Esophagus muscularis mucosa (tissue), 4 donors: ENCODE measurements around the gene KIF2A. TPM values are rescaled to one million over a fixed set of nuclear protein-coding genes. Genes with fewer than 3 reads are reported as not detected.

Experiments
- DNase-seq: peaks from one replicate; pipeline ENCODE4 v3.0.0-alpha.2; 2017; ENCODE audit errors: extremely low spot score
- H3K27ac ChIP-seq, 4 donors: fragments of 200-600 bp; sonication (generic); replicated peaks in 1 of 4; 1 replicate in 3 of 4; 2 replicates in 1 of 4; pipeline ENCODE4 v1.5.1; 2016 to 2019; ENCODE audit warnings: mild to moderate bottlenecking in 1 of 4
- H3K27me3 ChIP-seq, 4 donors: fragments of 200-600 bp; sonication (generic); one replicate each; pipeline versions ENCODE4 v1.5.1 to v1.6.0; 2016 to 2019
- H3K36me3 ChIP-seq, 4 donors: fragments of 200-600 bp; sonication (generic); one replicate each; pipeline ENCODE4 v1.5.1; 2016 to 2019
- H3K4me1 ChIP-seq, 4 donors: fragments of 200-600 bp; sonication (generic); one replicate each; pipeline ENCODE4 v1.5.1; 2016 to 2019
- H3K4me3 ChIP-seq, 4 donors: fragments of 200-600 bp; sonication (generic); 1 replicate in 2 of 4; 2 replicates in 2 of 4; pipeline ENCODE4 v1.5.1; 2016 to 2019; ENCODE audit warnings: mild to moderate bottlenecking in 4 of 4, moderate library complexity in 1 of 4
- H3K9me3 ChIP-seq, 4 donors: fragments of 200-600 bp; sonication (generic); 1 replicate in 3 of 4; 2 replicates in 1 of 4; pipeline ENCODE4 v1.5.1; 2016 to 2019
- EP300 ChIP-seq: sonication (generic); formaldehyde crosslinking; IDR thresholded peaks from one replicate; pipeline ENCODE4 v1.6.1; 2017; ENCODE audit warnings: antibody characterized with exemption
- POLR2A ChIP-seq: fragments of 450-650 bp; IDR thresholded peaks from one replicate; pipeline ENCODE4 v1.6.1; 2017; ENCODE audit warnings: antibody characterized with exemption, moderate library complexity, mild to moderate bottlenecking, low read depth
- POLR2AphosphoS5 ChIP-seq, 2 donors: sonication (generic); formaldehyde crosslinking; IDR thresholded peaks; one replicate each; pipeline ENCODE4 v1.6.1; 2017; ENCODE audit warnings: antibody characterized with exemption in 2 of 2
- WGBS: methylation state at CpG from one replicate; pipeline ENCODE4 v1.1.5; 2018; 5-methylcytosine and 5-hydroxymethylcytosine counted together
- intact Hi-C: fragments of 100-400 bp; cut with DNase I; formaldehyde crosslinking; loops from one replicate; pipeline ENCODE4 v1.15.1; 2023
- total RNA-seq, 4 donors: library from RNA; depleted of rRNA; stranded (reverse); fragments of >200 nt; gene quantifications; one replicate each; pipeline versions ENCODE4 v1.1.0 to v1.2.1, GENCODE V29; 2016
- TF ChIP-seq, protein P1 (sequence below), 3 experiments: fragments of 200-600 bp in 2 of 3; fragments of 450-650 bp in 1 of 3; sonication (generic) in 2 of 3; IDR thresholded peaks; one replicate each; pipeline ENCODE4 v1.5.1; 2017 to 2019; ENCODE audit warnings: antibody characterized with exemption in 3 of 3, mild to moderate bottlenecking in 2 of 3, moderate library complexity in 1 of 3

The KIF2A gene
- total RNA-seq, 4 donors from 2014 or later = 31.6 to 37.1 (median 33.3) TPM

DNA sequence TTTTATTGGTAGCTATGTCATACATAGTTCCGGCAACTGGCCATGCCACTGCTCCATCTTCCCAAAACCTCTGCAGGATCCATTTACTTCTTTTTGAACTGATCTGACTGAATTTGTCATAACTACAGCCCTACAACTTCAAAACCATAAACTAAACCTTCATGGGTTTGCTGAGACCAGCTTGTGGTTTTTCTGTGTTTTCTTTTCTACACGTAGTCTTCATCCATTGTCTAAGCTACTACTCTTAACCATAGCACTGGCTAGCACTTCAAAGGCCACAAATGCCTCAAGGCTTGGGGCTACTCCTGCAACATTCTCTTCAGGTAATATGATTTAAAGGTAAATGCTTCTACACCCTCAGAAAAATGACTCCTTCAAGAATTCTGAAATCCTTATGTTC, 9.0 kb upstream of the KIF2A start:
- H3K36me3 ChIP-seq = no peaks in the 10 kb centered on the region
- no peak for DNase-seq
- H3K9me3 ChIP-seq = no peaks in the 10 kb centered on the region
- H3K27me3 ChIP-seq = no peaks in the 10 kb centered on the region
- intact Hi-C loops = no loop called here
- TF ChIP-seq POLR2AphosphoS5 (IDR thresholded peaks at IDR 0.05) (no peak), POLR2A (no peak), EP300 (no peak)
- TF ChIP-seq, protein P1, sequence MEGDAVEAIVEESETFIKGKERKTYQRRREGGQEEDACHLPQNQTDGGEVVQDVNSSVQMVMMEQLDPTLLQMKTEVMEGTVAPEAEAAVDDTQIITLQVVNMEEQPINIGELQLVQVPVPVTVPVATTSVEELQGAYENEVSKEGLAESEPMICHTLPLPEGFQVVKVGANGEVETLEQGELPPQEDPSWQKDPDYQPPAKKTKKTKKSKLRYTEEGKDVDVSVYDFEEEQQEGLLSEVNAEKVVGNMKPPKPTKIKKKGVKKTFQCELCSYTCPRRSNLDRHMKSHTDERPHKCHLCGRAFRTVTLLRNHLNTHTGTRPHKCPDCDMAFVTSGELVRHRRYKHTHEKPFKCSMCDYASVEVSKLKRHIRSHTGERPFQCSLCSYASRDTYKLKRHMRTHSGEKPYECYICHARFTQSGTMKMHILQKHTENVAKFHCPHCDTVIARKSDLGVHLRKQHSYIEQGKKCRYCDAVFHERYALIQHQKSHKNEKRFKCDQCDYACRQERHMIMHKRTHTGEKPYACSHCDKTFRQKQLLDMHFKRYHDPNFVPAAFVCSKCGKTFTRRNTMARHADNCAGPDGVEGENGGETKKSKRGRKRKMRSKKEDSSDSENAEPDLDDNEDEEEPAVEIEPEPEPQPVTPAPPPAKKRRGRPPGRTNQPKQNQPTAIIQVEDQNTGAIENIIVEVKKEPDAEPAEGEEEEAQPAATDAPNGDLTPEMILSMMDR (IDR thresholded peaks at IDR 0.05) = no peak
- WGBS = 82% methylated on average over 2 of the region's 2 CpGs
- no peak overlapping the region for H3K27ac ChIP-seq
- H3K4me1 ChIP-seq = no peaks in the 10 kb centered on the region
- H3K4me3 ChIP-seq = no peak overlapping the region

GRCh38 chr5:62298118-62298517, 7.9 kb upstream of the KIF2A start:
- Histone ChIP-seq H3K36me3 (no peaks in the 10 kb centered on the region), H3K27me3 (no peaks in the 10 kb centered on the region), H3K9me3 (no peaks in the 10 kb centered on the region), H3K27ac (no peak overlapping the region), H3K4me3 (no peak overlapping the region), H3K4me1 (no peaks in the 10 kb centered on the region)
- TF ChIP-seq POLR2A (no peak), POLR2AphosphoS5 (IDR thresholded peaks at IDR 0.05) (no peak), EP300 (no peak)
- TF ChIP-seq, protein P1 (IDR thresholded peaks at IDR 0.05) = no peak
- 93% methylated on average over 3 of the region's 3 CpGs for WGBS
- DNase-seq = no peak
- intact Hi-C loops = no loop called here

GRCh38 chr5:62299101-62299500, 6.9 kb upstream of the KIF2A start:
- WGBS = 87% methylated on average over 4 of the region's 4 CpGs
- Histone ChIP-seq H3K27me3 (no peaks in the 10 kb centered on the region), H3K36me3 (no peaks in the 10 kb centered on the region), H3K4me1 (no peaks in the 10 kb centered on the region), H3K4me3 (no peak overlapping the region), H3K9me3 (no peaks in the 10 kb centered on the region), H3K27ac (no peak overlapping the region)
- intact Hi-C loops = no loop called here
- DNase-seq = no peak
- TF ChIP-seq POLR2AphosphoS5 (IDR thresholded peaks at IDR 0.05) (no peak), EP300 (no peak), POLR2A (no peak)
- TF ChIP-seq, protein P1 (IDR thresholded peaks at IDR 0.05) = no peak

GRCh38 chr5:62299600-62299999, 6.4 kb upstream of the KIF2A start:
- Histone ChIP-seq H3K36me3 (no peaks in the 10 kb centered on the region), H3K27ac (no peak overlapping the region), H3K9me3 (no peaks in the 10 kb centered on the region), H3K4me1 (no peaks in the 10 kb centered on the region), H3K27me3 (no peaks in the 10 kb centered on the region), H3K4me3 (no peak overlapping the region)
- 81% methylated on average over 1 of the region's 1 CpG for WGBS
- no peak for DNase-seq
- TF ChIP-seq POLR2A = no peak
- no peak for TF ChIP-seq POLR2AphosphoS5 (IDR thresholded peaks at IDR 0.05)
- TF ChIP-seq EP300 = no peak
- TF ChIP-seq, protein P1 (IDR thresholded peaks at IDR 0.05) = no peak
- intact Hi-C loops = no loop called here

- intact Hi-C loops = loop anchor here (5.0 kb wide), 1 partner anchor 47 kb away; no protein-coding TSS in a partner anchor
- Histone ChIP-seq H3K4me1 (peaks cover 14 to 28% (median 24%) of the 10 kb centered on the region in 4 donors), H3K4me3 (peak overlapping the region; percentile 86 to 99 (median 90))
These were observed 670 bp upstream of the KIF2A start for GRCh38 chr5:62305358-62305714.

More at GRCh38 chr5:62305358-62305714, 670 bp upstream of the KIF2A start:
- H3K27ac ChIP-seq = peak overlapping the region; percentile 90 to 96 (median 95)
- TF ChIP-seq POLR2A = no peak
- no peak for TF ChIP-seq EP300
- TF ChIP-seq, protein P1 (IDR thresholded peaks at IDR 0.05) = no peak
- TF ChIP-seq POLR2AphosphoS5 (IDR thresholded peaks at IDR 0.05) = no peak
- DNase-seq = no peak
- WGBS = 18% methylated on average over 2 of the region's 4 CpGs
- H3K36me3 ChIP-seq = no peaks in the 10 kb centered on the region
- no peaks in the 10 kb centered on the region for H3K27me3 ChIP-seq
- no peaks in the 10 kb centered on the region for H3K9me3 ChIP-seq
